NCI-H460 (cell line): Measurements from ENCODE around the gene SLC7A14. TPM values are rescaled to one million over a fixed set of nuclear protein-coding genes. Genes with fewer than 3 reads are reported as not detected.

Experiments
- total RNA-seq: library from RNA; depleted of rRNA; stranded (reverse); fragments of >200 nt; shearing (Covaris generic); gene quantifications from 2 replicates; pipeline ENCODE4 v1.2.3, GENCODE V29; 2014; rRNA removed

SLC7A14 gene
- total RNA-seq, 1 experiment from 2014 or later: not detected

Other genes with a start within 250 kb of the SLC7A14 start
- 28.1 and 33.4 TPM in 2 replicates for gene SKIL, start 228.4 kb downstream of the SLC7A14 start, total RNA-seq
- 0.38 and 0.72 TPM in 2 replicates for gene CLDN11, start 167.2 kb downstream of the SLC7A14 start, total RNA-seq